Breast epithelium (tissue), 3 donors: Measurements from ENCODE around the gene JPH2.

Experiments used
- CTCF ChIP-seq, 3 donors: fragments of 450-650 bp; IDR thresholded peaks; one replicate each; pipeline ENCODE4 v1.5.1; 2016 to 2017; ENCODE audit warnings: antibody characterized with exemption in 3 of 3, mild to moderate bottlenecking in 3 of 3, moderate library complexity in 3 of 3
- POLR2A ChIP-seq: fragments of 450-650 bp; IDR thresholded peaks from one replicate; pipeline ENCODE4 v1.6.1; 2016; ENCODE audit warnings: antibody characterized with exemption, mild to moderate bottlenecking, moderate library complexity
- POLR2AphosphoS5 ChIP-seq, 3 donors: sonication (generic); formaldehyde crosslinking; IDR thresholded peaks; one replicate each; pipeline ENCODE4 v1.6.1; 2017; ENCODE audit warnings: antibody characterized with exemption in 3 of 3

- TF ChIP-seq CTCF (IDR thresholded peaks at IDR 0.05), result no peak
- no peak for TF ChIP-seq POLR2AphosphoS5 (IDR thresholded peaks at IDR 0.05)
- TF ChIP-seq POLR2A, result no peak
These were observed 29.9 kb downstream of the JPH2 start for GRCh38 chr20:44157061-44157460.
